Psoas muscle (tissue), 8 donors: ENCODE results near the gene L1CAM. TPM values are rescaled to one million over a fixed set of nuclear protein-coding genes. Genes with fewer than 3 reads are reported as not detected.

Source experiments
- ATAC-seq, 4 donors: fragments of 200-7000 bp; cut with Tn5 transposase; one replicate each; pipeline ENCODE4 v1.9.1; 2020; ENCODE audit warnings: moderate library complexity in 3 of 4, mild to moderate bottlenecking in 2 of 4
- DNase-seq, 2 donors: peaks; one replicate each; pipeline ENCODE4 v3.0.0-alpha.2; 2020
- H3K27ac ChIP-seq: fragments of 200-600 bp; one replicate; pipeline ENCODE4 v1.8.0; 2022
- H3K27me3 ChIP-seq, 3 donors: fragments of 200-600 bp in 1 of 3; one replicate each; pipeline versions ENCODE4 v1.6.1 to v1.8.0; 2013 to 2022; ENCODE audit warnings: low read length in 2 of 3, mild to moderate bottlenecking in 2 of 3, moderate library complexity in 1 of 3; ENCODE audit not compliant: insufficient read depth in 3 of 3
- H3K36me3 ChIP-seq, 2 donors: fragments of 200-600 bp in 1 of 2; one replicate each; pipeline versions ENCODE4 v1.6.1 to v1.8.0; 2013 to 2022; ENCODE audit warnings: low read depth in 1 of 2, mild to moderate bottlenecking in 1 of 2, moderate library complexity in 1 of 2; ENCODE audit not compliant: insufficient read depth in 1 of 2
- H3K4me1 ChIP-seq: fragments of 200-600 bp; one replicate; pipeline ENCODE4 v1.8.0; 2022
- H3K4me3 ChIP-seq: fragments of 200-600 bp; one replicate; pipeline ENCODE4 v1.8.0; 2022; ENCODE audit warnings: mild to moderate bottlenecking
- H3K9me3 ChIP-seq: fragments of 200-600 bp; one replicate; pipeline ENCODE4 v1.8.0; 2022
- WGBS, 3 donors: extraction: QIAGEN DNeasy Blood & Tissue Kit; methylation state at CpG; one replicate each; pipeline versions ENCODE4 v1.1.6 to v1.1.7; 2013; 5-methylcytosine and 5-hydroxymethylcytosine counted together
- intact Hi-C, 2 donors: fragments of 100-400 bp; cut with DNase I; formaldehyde crosslinking; loops; one replicate each; pipeline versions ENCODE4 v1.11.0 to v1.14.2; 2022
- polyA plus RNA-seq, 3 donors: library from polyadenylated mRNA; stranded (reverse); fragments of 200-250 nt; gene quantifications; one replicate each; pipeline ENCODE4 v1.2.3, GENCODE V29; 2013
- total RNA-seq, 4 donors: library from RNA; stranded (reverse); fragmentation: NEBNext Ultra II Directional in 2 of 4; extraction: Animal tissue kit (Norgen Biotek cat#: 25700) in 2 of 4; gene quantifications; one replicate each; pipeline versions ENCODE4 v1.2.1 to v1.2.4, GENCODE V29; 2021 to 2023
- TF ChIP-seq, protein P1 (sequence below): fragments of 200-600 bp; IDR thresholded peaks from one replicate; pipeline ENCODE4 v1.8.0; 2022; ENCODE audit warnings: antibody characterized with exemption
- donor health status: healthy with polysubstance abuse.
- donor health status: DM: no; HTN: no; CAD: no; lungs with moderate emphysema.
- donor health status: Bipolar disorder and iron deficiency.
- donor health status: healthy.
- donor health status: DM: yes; HTN: yes; CAD: no.
- donor health status: DM: no; HTN: no; CAD: no.
- donor health status: DM: no; HTN: no; CAD: no.
- donor health status: DM: yes; HTN: yes; CAD: no.

L1CAM gene
- total and polyA plus RNA-seq, 7 donors: 0.22 to 1.5 (median 0.46) TPM

GRCh38 chrX:153888344-153888743, 2.4 kb upstream of the L1CAM start:
- TF ChIP-seq, protein P1, sequence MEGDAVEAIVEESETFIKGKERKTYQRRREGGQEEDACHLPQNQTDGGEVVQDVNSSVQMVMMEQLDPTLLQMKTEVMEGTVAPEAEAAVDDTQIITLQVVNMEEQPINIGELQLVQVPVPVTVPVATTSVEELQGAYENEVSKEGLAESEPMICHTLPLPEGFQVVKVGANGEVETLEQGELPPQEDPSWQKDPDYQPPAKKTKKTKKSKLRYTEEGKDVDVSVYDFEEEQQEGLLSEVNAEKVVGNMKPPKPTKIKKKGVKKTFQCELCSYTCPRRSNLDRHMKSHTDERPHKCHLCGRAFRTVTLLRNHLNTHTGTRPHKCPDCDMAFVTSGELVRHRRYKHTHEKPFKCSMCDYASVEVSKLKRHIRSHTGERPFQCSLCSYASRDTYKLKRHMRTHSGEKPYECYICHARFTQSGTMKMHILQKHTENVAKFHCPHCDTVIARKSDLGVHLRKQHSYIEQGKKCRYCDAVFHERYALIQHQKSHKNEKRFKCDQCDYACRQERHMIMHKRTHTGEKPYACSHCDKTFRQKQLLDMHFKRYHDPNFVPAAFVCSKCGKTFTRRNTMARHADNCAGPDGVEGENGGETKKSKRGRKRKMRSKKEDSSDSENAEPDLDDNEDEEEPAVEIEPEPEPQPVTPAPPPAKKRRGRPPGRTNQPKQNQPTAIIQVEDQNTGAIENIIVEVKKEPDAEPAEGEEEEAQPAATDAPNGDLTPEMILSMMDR: no peak
- Histone ChIP-seq H3K27me3 (peaks cover 0 to 68% (median 9%) of the 10 kb centered on the region in 3 donors), H3K36me3 (no peaks in the 10 kb centered on the region), H3K4me1 (no peaks in the 10 kb centered on the region), H3K4me3 (no peak overlapping the region), H3K27ac (no peak overlapping the region), H3K9me3 (no peaks in the 10 kb centered on the region)
- no peak for ATAC-seq
- 53 to 62% (median 59%) methylated on average over 6 of the region's 6 CpGs for WGBS, 3 donors
- DNase-seq: no peak
- intact Hi-C loops: no loop called here

DNA sequence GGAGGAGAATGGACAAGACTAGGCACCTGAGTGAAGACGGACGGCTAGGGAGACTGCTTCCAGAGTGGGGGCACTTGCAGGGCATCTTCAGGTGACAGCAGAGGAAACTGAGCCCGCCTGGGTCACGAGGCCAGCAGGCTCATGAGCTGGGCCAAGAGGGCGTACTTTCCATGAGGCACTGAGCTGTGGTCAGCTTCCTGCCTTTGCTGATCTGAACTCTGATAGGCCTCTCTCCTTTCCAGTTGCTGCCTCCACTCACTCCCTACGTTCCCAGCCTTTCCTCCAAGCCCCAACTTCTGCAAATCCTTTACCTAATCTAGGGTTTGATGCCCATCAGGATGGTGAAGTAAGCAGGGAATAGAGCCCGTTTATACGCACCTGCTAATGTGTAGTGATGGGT, 1.4 kb upstream of the L1CAM start:
- Histone ChIP-seq H3K4me1 (no peaks in the 10 kb centered on the region), H3K27ac (no peak overlapping the region), H3K4me3 (no peak overlapping the region), H3K36me3 (no peaks in the 10 kb centered on the region), H3K27me3 (peaks cover 0 to 68% (median 11%) of the 10 kb centered on the region in 3 donors), H3K9me3 (no peaks in the 10 kb centered on the region)
- peak in 1 of 2 donors; percentile 25 for DNase-seq
- 69 to 75% (median 73%) methylated on average over 8 of the region's 8 CpGs for WGBS, 3 donors
- ATAC-seq: no peak
- TF ChIP-seq, protein P1: no peak
- intact Hi-C loops: no loop called here

DNA sequence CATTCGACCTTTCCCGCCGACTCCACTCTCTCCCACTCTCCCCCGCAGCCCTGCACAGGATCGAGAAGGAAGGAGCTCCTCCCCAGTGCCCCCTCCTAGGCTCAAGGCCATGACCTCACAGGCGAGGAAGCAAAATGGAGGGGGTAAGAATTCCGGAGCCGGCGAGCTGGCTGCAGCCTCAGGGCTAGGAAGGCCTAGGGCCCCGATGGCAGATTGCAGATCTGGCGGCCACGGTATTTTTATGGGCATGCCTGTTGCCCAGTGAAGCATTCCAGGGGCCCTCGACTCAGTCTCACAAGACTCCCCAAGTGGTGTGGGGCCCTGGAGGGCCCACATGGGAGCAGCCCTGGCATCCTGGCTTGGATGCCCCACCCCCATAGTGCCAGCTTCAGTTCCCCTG, 942 bp upstream of the L1CAM start:
- intact Hi-C loops: no loop called here
- DNase-seq (peak in 1 of 2 donors; percentile 36), ATAC-seq (no peak)
- TF ChIP-seq, protein P1: no peak
- Histone ChIP-seq H3K36me3 (no peaks in the 10 kb centered on the region), H3K9me3 (no peaks in the 10 kb centered on the region), H3K4me1 (no peaks in the 10 kb centered on the region), H3K27me3 (peaks cover 0 to 69% (median 12%) of the 10 kb centered on the region in 3 donors), H3K27ac (no peak overlapping the region), H3K4me3 (no peak overlapping the region)
- WGBS, 3 donors: 27 to 47% (median 38%) methylated on average over 7 to 13 of the region's 13 CpGs

DNA sequence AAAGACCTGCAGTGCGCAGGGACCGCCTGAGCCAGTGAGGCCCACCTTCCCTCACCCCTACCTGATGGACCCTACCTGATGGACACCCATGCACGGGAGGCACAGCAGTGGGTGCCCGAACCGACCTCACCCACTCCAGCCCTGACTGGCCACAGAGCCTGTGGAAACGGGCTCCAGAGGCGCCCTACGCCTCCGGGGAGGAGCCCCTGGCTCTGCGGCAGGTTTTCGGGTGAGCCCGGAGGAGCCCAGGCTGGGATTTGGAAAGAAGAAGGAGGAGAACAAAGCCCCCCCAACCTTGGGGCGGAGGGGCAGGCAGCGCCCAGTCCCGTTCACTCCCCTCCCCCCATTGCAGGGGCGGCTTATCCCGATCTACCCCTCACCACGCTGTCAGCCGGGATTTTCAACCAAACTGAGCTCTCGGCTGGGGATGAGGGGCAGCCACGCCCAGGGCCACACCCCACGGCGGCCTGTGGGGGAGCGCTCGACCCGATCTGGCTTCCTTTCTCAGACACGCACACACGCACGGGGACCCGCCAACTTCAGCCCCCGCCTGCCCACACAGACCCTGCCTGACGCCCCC, 675 bp downstream of the L1CAM start:
- TF ChIP-seq, protein P1: no peak
- DNase-seq (peak in 1 of 2 donors; percentile 50), ATAC-seq (no peak)
- H3K27ac ChIP-seq: no peak overlapping the region
- whole genome bisulfite sequencing, 3 donors: 6 to 27% (median 7%) methylated on average over 20 to 32 of the region's 32 CpGs
- peaks cover 0 to 79% (median 12%) of the 10 kb centered on the region in 3 donors for H3K27me3 ChIP-seq
- H3K4me3 ChIP-seq: no peak overlapping the region
- no peaks in the 10 kb centered on the region for H3K9me3 ChIP-seq
- H3K36me3 ChIP-seq: no peaks in the 10 kb centered on the region
- intact Hi-C loops: no loop called here
- H3K4me1 ChIP-seq: no peaks in the 10 kb centered on the region

DNA sequence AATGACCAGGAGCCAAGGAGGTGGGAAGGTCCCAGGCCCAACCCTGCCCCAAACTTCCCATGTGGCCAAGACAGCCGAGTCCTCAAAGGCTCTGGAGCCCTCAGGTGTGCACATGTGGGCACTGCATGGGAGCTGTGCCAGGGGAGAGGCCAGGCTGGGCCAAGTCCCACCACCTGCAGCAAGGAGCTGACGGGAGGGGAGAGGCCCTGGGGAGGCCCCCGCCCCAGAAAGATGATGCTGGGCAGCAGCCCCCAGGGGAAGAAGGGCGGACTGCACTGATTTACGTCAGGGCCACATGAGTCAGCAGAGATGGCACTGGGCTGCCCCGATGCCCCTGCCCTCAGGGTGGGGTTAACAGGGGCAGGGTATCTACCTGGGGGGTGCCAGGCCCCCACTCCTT, 1.4 kb downstream of the L1CAM start:
- Histone ChIP-seq H3K9me3 (no peaks in the 10 kb centered on the region), H3K27ac (no peak overlapping the region), H3K27me3 (peaks cover 0 to 83% (median 15%) of the 10 kb centered on the region in 3 donors), H3K4me3 (no peak overlapping the region), H3K4me1 (no peaks in the 10 kb centered on the region), H3K36me3 (no peaks in the 10 kb centered on the region)
- TF ChIP-seq, protein P1: no peak
- WGBS, 3 donors: 35 to 52% (median 47%) methylated on average over 2 to 6 of the region's 6 CpGs
- ATAC-seq (peak in 1 of 4 donors; percentile 36), DNase-seq (peak in 1 of 2 donors; percentile 40)
- intact Hi-C loops: no loop called here
